Loucy (cell line): ENCODE measurements around the gene ASXL3.

Experiments used
- H2AFZ ChIP-seq: fragments of 200-600 bp; sonication (generic); 2 replicates; pipeline ENCODE4 v1.6.0; 2016; ENCODE audit warnings: antibody characterized with exemption, mild to moderate bottlenecking, low read length, moderate library complexity
- H3F3A ChIP-seq: fragments of 200-600 bp; 2 replicates; pipeline ENCODE4 v1.6.0; 2016; ENCODE audit warnings: antibody characterized with exemption, low read depth, mild to moderate bottlenecking
- H3K27me3 ChIP-seq: fragments of 200-600 bp; sonication (generic); 2 replicates; pipeline ENCODE4 v1.6.1; 2014; ENCODE audit warnings: low read length, mild to moderate bottlenecking; ENCODE audit not compliant: insufficient read depth, poor library complexity, severe bottlenecking
- H3K36me3 ChIP-seq: fragments of 200-600 bp; sonication (generic); 2 replicates; pipeline ENCODE4 v1.6.1; 2016; ENCODE audit warnings: low read length; ENCODE audit not compliant: insufficient read depth
- H3K4me1 ChIP-seq: fragments of 200-600 bp; sonication (generic); 2 replicates; pipeline ENCODE4 v1.5.1; 2014; ENCODE audit warnings: low read length, mild to moderate bottlenecking; ENCODE audit not compliant: insufficient read depth, poor library complexity, severe bottlenecking
- H3K4me2 ChIP-seq: fragments of 200-600 bp; sonication (generic); 2 replicates; pipeline ENCODE4 v1.6.0; 2014; ENCODE audit warnings: antibody characterized with exemption, low read length, low read depth, mild to moderate bottlenecking; ENCODE audit not compliant: poor library complexity, severe bottlenecking
- H3K4me3 ChIP-seq: fragments of 200-600 bp; sonication (generic); 2 replicates; pipeline ENCODE4 v1.5.1; 2014; ENCODE audit warnings: low read length, mild to moderate bottlenecking, mixed read lengths; ENCODE audit not compliant: poor library complexity, severe bottlenecking
- H3K79me2 ChIP-seq: fragments of 200-600 bp; sonication (generic); 2 replicates; pipeline ENCODE4 v1.6.1; 2014; ENCODE audit warnings: low read length; ENCODE audit not compliant: insufficient read depth
- H3K9ac ChIP-seq: fragments of 200-600 bp; sonication (generic); 2 replicates; pipeline ENCODE4 v1.6.0; 2014; ENCODE audit warnings: mild to moderate bottlenecking, low read depth, low read length, moderate library complexity; ENCODE audit not compliant: poor library complexity, severe bottlenecking
- H3K9me2 ChIP-seq: fragments of 200-600 bp; sonication (generic); replicated peaks from 2 replicates; pipeline ENCODE4 v1.6.1; 2016; ENCODE audit warnings: low read depth, low read length, mixed read lengths
- H3K9me3 ChIP-seq: fragments of 200-600 bp; sonication (generic); 2 replicates; pipeline ENCODE4 v1.6.1; 2014; ENCODE audit warnings: mild to moderate bottlenecking, antibody characterized with exemption, low read length, low read depth; ENCODE audit not compliant: insufficient read depth
- H4K20me1 ChIP-seq: fragments of 200-600 bp; sonication (generic); 2 replicates; pipeline ENCODE4 v1.6.0; 2014; ENCODE audit warnings: antibody characterized with exemption, low read length, mild to moderate bottlenecking; ENCODE audit not compliant: insufficient read depth, poor library complexity, severe bottlenecking
- CTCF ChIP-seq: fragments of 200-600 bp; sonication (generic); conservative IDR thresholded peaks from 2 replicates; pipeline ENCODE4 v1.5.1; 2014; ENCODE audit warnings: mild to moderate bottlenecking, antibody characterized with exemption, low read length
- EZH2phosphoT487 ChIP-seq: fragments of 200-600 bp; IDR thresholded peaks from 2 replicates; pipeline ENCODE4 v1.6.1; 2018; ENCODE audit warnings: antibody characterized with exemption, mild to moderate bottlenecking, moderate library complexity, borderline replicate concordance

The ASXL3 gene

GRCh38 chr18:33708876-33709275 is 130.9 kb downstream of the ASXL3 start:
- Histone ChIP-seq H3F3A (no peaks in the 10 kb centered on the region), H3K9ac (no peak overlapping the region), H3K9me2 (no peaks in the 10 kb centered on the region), H3K27me3 (no peaks in the 10 kb centered on the region), H3K36me3 (no peaks in the 10 kb centered on the region), H3K4me1 (no peaks in the 10 kb centered on the region), H3K79me2 (no peaks in the 10 kb centered on the region), H3K4me3 (no peak overlapping the region), H4K20me1 (no peaks in the 10 kb centered on the region), H3K9me3 (no peaks in the 10 kb centered on the region), H3K4me2 (no peak overlapping the region), H2AFZ (no peak overlapping the region)
- no peak for TF ChIP-seq CTCF
- TF ChIP-seq EZH2phosphoT487, result no peak

GRCh38 chr18:33710269-33710668 is 132.2 kb downstream of the ASXL3 start:
- H3K4me3 ChIP-seq, result no peak overlapping the region
- no peaks in the 10 kb centered on the region for H4K20me1 ChIP-seq

GRCh38 chr18:33711514-33711913 is 133.5 kb downstream of the ASXL3 start:
- TF ChIP-seq CTCF, result no peak
- no peak for TF ChIP-seq EZH2phosphoT487
- no peaks in the 10 kb centered on the region for H4K20me1 ChIP-seq
- H3K9ac ChIP-seq, result no peak overlapping the region
- H3K27me3 ChIP-seq, result no peaks in the 10 kb centered on the region
- no peaks in the 10 kb centered on the region for H3K9me2 ChIP-seq
- H3K4me3 ChIP-seq, result no peak overlapping the region
- no peaks in the 10 kb centered on the region for H3K79me2 ChIP-seq
- no peaks in the 10 kb centered on the region for H3K4me1 ChIP-seq
- no peak overlapping the region for H2AFZ ChIP-seq
- no peaks in the 10 kb centered on the region for H3K9me3 ChIP-seq
- H3K36me3 ChIP-seq, result no peaks in the 10 kb centered on the region
- no peak overlapping the region for H3K4me2 ChIP-seq
- no peaks in the 10 kb centered on the region for H3F3A ChIP-seq

More at GRCh38 chr18:33710269-33710668, 132.2 kb downstream of the ASXL3 start:
- Histone ChIP-seq H3K27me3 (no peaks in the 10 kb centered on the region), H3K9me3 (no peaks in the 10 kb centered on the region), H3K79me2 (no peaks in the 10 kb centered on the region), H3K36me3 (no peaks in the 10 kb centered on the region), H2AFZ (no peak overlapping the region), H3F3A (no peaks in the 10 kb centered on the region), H3K4me1 (no peaks in the 10 kb centered on the region), H3K4me2 (no peak overlapping the region), H3K9me2 (no peaks in the 10 kb centered on the region), H3K9ac (no peak overlapping the region)
- TF ChIP-seq CTCF (no peak), EZH2phosphoT487 (no peak)
